SU-DHL-6 (cell line): ENCODE results near the gene SRBD1.

Experiments used
- EZH2phosphoT487 ChIP-seq: fragments of 200-600 bp; sonication (generic), shearing (Covaris generic); conservative IDR thresholded peaks from 2 replicates; pipeline ENCODE4 v1.6.1; 2018; ENCODE audit warnings: mild to moderate bottlenecking, antibody characterized with exemption, low read length, moderate library complexity, mixed read lengths
- TF ChIP-seq, protein P1 (sequence below): fragments of 200-600 bp; sonication (generic); IDR thresholded peaks from one replicate; pipeline ENCODE4 v1.5.1; 2017; ENCODE audit warnings: antibody characterized with exemption, mild to moderate bottlenecking, low read length, moderate library complexity; ENCODE audit not compliant: insufficient read depth, poor library complexity, severe bottlenecking

GRCh38 chr2:45585267-45585861 lies 25.7 kb downstream of the SRBD1 start:
- TF ChIP-seq, protein P1, sequence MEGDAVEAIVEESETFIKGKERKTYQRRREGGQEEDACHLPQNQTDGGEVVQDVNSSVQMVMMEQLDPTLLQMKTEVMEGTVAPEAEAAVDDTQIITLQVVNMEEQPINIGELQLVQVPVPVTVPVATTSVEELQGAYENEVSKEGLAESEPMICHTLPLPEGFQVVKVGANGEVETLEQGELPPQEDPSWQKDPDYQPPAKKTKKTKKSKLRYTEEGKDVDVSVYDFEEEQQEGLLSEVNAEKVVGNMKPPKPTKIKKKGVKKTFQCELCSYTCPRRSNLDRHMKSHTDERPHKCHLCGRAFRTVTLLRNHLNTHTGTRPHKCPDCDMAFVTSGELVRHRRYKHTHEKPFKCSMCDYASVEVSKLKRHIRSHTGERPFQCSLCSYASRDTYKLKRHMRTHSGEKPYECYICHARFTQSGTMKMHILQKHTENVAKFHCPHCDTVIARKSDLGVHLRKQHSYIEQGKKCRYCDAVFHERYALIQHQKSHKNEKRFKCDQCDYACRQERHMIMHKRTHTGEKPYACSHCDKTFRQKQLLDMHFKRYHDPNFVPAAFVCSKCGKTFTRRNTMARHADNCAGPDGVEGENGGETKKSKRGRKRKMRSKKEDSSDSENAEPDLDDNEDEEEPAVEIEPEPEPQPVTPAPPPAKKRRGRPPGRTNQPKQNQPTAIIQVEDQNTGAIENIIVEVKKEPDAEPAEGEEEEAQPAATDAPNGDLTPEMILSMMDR, result peak; percentile 38
- TF ChIP-seq EZH2phosphoT487, result no peak
